HG03103 (cell line): ENCODE results near the gene CPNE8.

ENCODE experiments used
- ATAC-seq: cut with Tn5 transposase; IDR thresholded peaks from one replicate; pipeline ENCODE4 v1.9.1; 2021; ENCODE audit warnings: low read depth; ENCODE audit not compliant: unreplicated experiment

Gene CPNE8

DNA sequence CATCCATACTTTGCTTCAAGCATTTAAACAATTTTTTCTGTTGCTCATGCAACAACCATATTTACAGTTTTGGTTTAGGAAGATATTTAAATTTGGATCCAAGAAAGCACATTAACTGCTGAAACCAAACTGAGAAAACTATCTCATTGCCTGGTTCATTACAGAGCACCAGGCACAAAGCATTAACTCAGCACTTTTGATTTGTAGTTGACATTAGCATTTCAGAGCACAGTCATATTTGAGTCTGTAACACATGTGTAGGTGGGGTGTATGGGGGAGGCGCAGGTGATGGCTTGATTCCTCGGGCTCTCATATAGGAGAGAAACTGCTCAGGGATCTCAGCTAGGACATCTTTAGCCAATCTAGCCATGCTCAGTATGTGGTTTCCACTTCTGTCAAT, 251.7 kb downstream of the CPNE8 start:
- ATAC-seq: no peak

DNA sequence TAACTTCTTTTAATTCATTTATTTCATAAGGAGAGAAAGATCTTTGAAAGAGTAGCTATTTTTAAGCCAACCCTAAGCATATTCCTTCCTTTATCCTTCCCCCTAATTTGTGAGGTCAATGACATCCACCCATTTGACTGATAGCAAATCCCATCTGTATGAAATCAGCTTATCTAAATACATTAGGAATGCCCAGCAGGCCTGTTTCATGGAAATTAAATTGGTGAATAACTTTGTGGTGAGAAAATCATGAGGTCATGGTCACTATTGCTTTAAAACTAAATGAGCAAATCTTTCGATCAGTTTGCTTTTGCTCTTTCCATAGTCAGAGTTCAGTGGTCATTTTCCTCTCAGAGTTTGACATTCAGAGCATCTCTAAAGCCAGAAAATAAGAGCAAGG, 256.6 kb downstream of the CPNE8 start:
- ATAC-seq: no peak

DNA sequence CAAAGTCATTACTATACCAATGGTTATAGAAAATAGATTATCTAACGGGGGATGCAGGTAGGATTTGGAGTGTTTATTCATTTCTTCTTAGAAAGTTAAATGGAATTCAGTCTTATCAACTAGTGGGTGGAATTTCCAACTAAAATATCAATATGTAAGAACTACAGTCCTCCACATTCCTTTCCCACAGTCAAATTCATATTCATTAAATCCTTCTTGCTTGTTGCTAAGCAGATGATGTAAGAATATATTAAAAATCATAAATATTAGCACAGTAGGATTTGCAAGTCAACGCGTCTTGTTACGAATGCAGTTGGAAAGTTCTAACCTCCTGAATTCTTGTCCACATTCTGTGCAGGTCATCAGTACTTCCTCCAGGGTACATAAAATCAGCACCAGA, 259.2 kb downstream of the CPNE8 start:
- no peak for ATAC-seq

DNA sequence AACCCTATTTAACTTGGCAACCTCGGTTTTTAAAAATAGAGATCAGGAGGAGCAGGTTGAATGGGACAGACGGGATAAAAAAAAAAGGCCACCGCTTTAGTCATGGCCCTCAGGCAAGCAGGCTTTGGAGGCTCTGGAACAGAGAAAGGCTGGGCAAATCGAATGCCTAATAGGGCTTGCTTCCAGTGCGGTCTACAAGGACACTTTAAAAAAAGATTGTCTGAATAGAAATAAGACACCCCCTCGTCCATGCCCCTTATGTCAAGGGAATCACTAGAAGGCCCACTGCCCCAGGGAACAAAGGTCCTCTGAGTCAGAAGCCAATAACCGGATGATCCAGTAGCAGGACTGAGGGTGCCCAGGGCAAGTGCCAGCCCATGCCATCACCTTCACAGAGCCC, 265.8 kb downstream of the CPNE8 start:
- no peak for ATAC-seq

DNA sequence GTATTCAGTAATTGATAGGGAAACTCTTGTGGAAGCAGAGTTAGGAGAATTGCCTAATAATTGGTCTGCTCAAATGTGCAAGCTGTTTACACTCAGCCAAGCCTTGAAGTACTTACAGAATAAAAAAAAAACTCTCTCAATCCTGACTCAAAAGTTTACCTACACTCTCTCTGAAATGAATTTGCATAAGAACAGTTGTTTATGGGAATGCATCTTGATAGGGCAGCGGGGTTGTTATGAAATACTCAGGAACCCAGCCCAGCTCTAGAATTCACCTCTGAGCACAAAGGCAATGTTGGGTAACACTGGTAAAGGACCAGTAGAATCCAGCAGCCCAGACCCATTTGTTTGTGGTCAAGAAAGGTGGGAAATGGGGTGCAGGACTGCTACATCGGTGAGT, 267.0 kb downstream of the CPNE8 start:
- ATAC-seq: no peak

DNA sequence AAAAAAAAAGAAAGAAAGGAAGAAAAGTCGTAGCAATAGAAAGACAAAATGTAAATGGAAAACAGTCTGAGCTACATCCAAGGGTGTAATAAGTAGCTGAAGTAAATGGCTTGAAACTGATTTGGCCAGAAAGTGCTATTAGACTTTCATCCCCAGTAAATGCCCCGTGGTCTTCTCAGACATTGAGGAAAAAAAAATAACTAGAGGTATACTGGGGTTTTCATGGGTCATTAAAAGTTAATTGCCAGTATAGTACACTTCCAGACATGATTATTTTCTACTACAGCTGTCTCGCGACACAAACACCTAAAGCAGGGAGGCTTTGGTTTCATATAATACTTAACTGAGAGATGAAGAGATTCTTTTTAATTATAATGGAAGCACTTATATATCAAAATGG, 271.9 kb downstream of the CPNE8 start:
- no peak for ATAC-seq

DNA sequence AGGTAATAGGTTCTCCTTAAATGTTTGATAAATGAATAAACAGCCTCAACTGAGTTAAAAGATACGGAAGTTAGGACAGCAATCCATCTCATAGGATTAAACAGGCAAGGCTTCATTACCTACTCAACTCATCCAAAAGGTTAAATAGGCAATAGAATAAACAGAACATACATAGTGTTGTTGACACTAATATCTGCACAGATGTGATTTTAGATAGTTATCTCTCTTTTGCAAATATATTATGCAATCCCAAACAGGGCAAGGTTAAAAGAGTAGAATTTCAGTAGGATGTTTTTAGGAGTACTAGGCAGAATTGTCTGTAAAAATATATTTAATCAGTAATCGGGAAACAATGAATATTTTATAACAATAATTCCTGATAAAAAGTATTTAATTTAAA, 276.3 kb downstream of the CPNE8 start:
- no peak for ATAC-seq

DNA sequence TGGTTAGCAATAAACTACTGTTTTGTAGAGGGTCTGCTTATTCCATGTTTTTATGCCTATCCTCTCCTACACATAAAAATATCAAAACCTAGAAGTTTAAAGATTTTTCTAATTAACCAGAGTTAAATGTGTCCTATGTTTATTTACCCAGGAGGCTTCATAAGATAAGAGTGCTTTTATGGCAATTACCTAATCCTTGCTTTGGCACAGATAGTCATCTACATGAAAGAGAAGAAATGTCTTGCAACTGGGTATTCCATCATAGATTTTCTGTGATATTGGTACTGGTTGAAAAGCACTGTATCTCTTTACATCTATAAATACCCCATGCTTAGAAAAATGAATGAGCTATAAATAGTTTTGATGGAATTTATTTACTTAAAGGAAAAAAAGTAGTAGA, 277.1 kb downstream of the CPNE8 start:
- ATAC-seq: no peak

DNA sequence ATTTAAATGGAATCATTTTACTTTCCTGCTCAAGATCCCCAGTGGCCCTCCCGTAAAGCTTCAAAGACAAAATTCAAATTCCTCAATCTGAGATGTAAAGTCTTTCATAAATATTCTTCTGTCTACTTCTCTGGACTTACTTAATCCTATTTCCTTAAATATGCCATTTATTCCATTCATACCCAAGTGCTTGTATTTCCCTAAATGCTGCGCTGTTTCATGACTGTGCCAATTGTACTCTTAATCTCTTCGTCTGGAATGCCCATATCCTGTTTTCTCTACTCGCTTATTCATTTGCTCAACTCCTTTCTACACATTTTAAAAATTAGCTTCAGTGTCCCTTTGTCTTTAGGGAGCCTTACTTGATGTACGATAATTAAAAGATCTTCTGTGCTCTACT, 280.1 kb downstream of the CPNE8 start:
- no peak for ATAC-seq

DNA sequence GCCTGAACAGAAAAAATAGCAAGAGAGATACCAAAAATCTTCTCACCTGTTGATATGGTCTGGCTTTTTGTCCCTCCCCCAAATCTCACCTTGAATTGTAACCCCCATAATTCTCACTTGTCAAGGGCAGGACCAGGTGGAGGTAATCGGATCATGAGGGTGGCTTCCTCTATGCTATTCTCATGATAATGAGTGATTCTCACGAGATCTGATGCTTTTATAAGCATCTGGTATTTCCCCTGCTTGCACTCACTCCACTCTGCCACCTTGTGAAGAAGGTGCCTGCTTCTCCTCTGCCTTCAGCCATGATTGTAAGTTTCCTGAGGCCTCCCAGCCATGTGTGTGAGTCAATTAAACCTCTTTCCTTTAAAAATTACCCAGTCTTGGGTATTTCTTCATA, 291.2 kb downstream of the CPNE8 start:
- ATAC-seq: no peak

DNA sequence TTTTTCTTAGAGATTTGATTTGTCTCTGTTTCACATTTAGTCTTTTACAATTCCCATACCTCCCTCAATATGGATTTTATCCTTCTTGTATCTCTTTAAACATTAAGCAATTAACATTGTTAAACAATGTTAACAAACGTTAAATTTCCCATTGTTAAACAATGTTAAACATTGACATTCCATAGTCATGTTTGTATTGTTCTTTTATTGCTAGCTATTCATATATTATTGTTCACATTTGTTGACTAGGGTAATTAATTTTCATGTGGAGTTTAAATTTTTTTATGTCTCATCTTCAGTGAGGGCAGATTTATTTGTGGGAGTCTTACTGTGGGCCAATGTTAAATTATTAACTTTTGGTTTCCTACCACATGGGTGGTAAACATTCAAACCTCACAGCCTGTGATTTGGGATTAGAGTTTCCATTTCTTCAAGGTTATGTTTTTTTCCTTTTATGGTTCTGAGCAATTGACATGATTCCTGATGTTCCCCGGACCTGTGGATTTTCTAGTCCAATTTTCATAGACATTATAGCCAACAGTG, 294.5 kb downstream of the CPNE8 start:
- no peak for ATAC-seq

DNA sequence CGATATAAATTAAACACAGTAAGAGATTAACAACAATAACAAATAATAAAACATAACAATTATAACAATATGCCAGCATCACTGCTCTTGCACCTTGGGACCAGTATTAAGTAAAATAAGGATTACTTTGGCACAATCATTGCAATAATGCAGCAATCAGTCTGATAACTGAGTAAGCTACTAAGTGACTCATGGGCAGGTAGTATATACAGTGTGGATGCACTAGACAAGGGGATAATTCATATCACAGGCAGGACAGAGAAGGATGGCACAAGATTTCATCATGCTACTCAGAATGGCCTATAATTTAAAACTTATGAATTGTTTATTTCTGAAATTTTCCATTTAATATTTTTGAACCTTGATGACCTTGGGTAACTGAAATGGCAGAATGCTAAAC, 298.1 kb downstream of the CPNE8 start:
- no peak for ATAC-seq
